Activated CD8-positive, alpha-beta memory T cell treated with anti-CD3 and anti-CD28 coated beads, Interleukin-2, amount 50 U/mL, for 1 hour (primary cell): ENCODE data around the gene INKA1.
"Not testable (repeated sequence)": the region's sequence is repeated elsewhere in the genome, so short reads cannot be mapped to it uniquely, and the experiment has no call there.

ENCODE experiments used
- DNase-seq: peaks from one replicate; pipeline ENCODE4 v3.0.0-alpha.2; 2020; ENCODE audit errors: extremely low read depth

The INKA1 gene

GRCh38 chr3:49802719-49803464 is at the start of gene INKA1:
TSS of gene INKA1 (plus strand) at chr3:49803261. CDS start at chr3:49803393, 132 bp downstream.
- DNase-seq = peak; percentile 74

GRCh38 chr3:49754536-49754935 is 48.5 kb upstream of the INKA1 start:
- DNase-seq = no peak

DNA sequence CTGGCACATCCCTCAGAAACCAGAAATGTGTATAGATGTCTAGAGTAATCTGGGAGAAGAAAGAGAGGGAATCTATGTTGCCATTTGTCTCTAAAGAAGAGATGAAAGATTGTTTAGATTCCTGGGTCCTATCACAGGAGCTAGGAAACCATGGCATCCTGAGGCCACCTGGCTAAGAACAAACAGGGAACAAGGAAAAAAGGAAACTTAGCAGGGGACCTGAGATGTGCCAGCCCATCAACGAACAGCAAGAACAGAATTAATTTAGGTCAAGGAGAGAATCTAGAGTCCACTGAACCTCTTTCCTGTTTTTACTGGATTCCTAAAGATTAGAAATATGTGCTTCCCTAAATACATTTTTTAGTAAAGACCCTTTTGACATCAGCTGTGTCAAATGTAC is 47.0 kb upstream of the INKA1 start:
- DNase-seq = no peak

DNA sequence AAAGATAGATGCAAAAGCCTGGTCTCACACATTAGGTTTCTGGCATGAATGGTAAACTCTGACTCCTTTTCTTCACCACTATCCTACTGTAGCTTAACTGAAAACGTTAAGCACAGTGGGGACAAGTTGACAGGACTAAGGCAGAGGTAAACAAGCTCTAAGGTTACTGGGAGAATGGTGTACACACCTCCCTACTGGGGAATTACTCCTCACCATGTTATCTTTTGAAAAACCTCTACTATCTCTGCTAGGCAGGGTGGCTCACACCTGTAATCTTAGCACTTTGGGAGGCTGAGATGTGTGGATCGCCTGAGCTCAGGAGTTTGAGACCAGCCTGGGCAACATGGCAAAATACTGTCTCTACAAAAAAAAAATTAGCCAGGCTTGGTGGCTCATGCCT is 45.9 kb upstream of the INKA1 start:
- no peak for DNase-seq

DNA sequence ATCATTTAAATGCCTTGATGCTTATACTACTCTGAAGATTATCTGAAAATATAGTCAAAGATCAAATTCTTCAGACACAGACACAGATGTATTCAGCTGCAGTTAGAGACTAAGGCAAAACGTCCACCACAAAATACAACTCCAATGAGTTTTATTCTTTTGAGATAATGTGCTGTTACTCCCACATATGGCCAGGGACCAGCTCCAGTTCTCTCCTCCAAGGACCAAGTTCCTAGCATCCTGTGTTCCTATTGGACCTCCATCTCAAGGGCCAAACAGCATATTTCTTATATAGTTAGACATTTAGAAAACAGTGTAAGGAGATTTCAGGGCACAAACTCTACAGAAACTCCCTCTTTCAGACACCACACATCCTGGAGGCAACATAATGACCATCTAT is 43.8 kb upstream of the INKA1 start:
- DNase-seq = no peak

DNA sequence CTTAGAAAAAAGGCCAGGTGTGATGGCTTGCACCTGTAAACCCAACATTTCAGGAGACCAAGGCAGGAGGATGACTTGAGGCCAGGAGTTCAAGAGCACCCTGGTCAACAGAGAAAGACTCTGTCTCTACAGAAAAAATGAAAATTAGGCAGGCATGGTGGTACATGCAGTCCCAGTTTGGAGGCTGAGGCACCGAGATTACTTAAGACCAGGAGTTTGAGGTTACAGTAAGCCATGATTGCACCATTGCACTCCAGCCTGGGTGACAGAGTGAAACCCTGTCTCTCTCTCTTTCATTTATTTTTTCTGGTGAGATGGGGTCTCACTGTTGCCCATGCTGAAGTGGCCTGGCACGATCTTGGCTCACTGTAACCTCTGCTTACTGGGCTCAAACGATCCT is 41.4 kb upstream of the INKA1 start:
- no peak for DNase-seq

- DNase-seq = no peak
Observed at GRCh38 chr3:49763981-49764380, 39.1 kb upstream of the INKA1 start.

GRCh38 chr3:49769286-49769915 is 33.7 kb upstream of the INKA1 start:
- no peak for DNase-seq

DNA sequence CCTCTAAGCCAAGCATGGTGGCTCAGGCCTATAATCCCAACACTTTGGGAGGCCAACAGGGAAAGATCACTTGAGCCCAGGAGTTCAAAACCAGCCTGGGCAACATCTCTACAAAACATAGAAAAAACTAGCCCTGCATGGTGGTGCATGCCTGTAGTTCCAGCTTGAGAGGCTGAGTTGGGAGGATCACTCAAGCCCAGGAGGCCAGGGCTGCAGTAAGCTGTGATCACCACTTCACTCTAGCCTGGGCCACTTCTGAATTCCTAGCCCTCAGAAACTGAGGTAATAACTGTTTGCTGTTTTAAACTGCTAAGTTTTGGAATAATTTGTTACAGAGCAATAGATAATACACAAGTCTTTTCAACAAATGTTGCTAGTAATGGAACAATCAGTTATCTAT is 33.1 kb upstream of the INKA1 start:
- no peak for DNase-seq

DNA sequence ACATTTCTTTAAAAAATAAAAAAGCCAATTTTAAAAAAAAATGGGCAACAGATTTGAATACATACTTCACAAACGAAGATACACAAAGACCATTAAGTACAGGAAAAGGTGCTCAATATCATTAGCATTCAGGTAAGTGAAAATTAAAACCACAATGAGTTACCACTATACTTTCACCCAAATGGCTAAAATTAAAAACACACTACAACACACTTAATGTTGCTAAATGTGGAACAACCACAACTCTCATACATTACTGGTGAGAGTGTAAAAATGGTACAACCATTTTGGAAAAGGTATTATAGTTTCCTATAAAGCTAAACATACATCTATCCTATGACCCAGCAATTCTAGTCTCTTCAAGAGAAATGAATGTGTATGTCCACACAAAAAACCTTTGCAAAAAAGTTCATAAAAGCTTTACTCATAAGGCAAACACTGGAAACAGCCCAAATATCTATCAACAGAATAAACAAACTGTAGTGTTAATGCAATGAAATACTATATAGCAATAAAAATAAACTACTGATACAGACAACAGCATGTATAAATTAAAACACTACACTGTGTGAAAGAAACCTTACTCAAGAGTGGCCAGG is 31.6 kb upstream of the INKA1 start:
- no peak for DNase-seq

DNA sequence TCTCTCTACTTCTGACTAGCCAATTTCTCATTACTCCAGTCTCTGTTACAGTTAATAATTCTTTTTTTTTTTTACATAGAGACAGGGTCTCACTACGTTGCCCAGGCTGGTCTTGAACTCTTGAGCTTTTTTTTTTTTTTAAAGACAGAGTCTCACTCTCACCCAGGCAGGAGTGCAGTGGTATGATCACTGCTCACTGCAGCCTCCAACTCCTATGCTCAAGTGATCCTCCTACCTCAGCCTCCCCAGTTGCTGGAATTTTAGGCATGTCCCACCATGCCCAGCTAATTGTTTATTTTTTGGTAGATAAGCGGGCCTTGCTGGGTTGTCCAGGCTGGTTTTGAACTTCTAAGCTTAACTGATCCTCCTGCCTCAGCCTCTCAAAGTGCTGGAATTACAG is 30.4 kb upstream of the INKA1 start:
- no peak for DNase-seq

GRCh38 chr3:49775538-49775937 is 27.5 kb upstream of the INKA1 start:
- DNase-seq = no peak

DNA sequence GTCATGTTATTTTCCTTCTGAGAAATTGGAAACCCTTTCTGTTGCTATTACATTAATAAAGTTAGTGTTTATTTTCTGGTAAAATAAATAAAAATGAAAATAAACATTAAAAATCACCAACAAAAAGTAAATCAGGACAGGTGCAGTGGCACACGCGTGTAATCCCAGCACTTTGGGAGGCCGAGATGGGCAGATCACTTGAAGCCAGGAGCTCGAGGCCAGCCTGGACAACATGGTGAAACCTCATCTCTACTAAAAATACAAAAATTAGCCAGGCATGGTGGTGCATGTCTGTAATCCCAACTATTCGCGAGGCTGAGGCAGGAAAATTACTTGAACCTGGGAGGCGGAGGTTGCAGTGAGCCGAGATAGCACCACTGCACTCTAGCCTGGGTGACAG is 27.0 kb upstream of the INKA1 start:
- DNase-seq = not testable (repeated sequence)

GRCh38 chr3:49779358-49780079 is 23.5 kb upstream of the INKA1 start:
- DNase-seq = no peak

DNA sequence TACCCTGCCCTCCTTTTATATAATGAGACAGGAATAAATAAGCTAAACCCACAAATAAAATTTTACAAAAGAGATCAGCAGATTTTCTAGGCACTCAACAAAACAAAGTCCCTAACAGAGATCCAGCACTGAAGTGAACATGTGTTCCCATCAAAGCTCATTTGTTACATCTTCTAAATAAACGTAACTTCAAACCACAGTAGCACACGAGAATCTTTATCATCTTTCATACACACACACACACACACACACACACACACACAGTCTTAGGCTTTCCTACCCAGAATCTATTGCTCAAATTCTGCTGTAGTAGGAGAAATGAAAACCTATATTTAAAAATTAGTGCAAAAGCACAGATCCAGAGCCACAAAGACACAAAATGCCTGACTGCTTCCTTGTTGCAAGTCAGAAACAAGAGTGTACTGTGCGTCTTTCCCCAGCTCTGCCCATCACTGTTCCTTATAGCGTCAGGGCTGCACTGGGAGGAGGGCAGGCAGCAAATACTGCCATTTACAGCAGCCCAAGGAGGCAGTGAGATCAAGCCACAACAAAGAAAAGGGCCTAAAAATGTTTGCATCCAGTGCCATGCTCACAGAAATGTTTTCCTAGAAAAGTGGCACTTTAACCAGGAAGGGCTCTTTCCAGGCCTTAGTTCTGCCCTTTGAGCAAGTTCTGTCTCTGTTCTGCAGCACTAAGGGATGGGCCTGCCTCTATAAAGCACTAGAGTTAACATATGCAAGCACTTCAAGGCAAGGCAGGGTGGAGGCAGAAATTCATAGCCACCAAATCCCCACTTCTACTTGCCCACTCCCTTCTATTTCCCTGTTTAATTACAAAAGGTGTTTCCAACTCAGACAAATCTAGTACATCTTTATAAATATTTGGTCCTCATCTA is 22.7 kb upstream of the INKA1 start:
- DNase-seq = no peak

- not testable (repeated sequence) for DNase-seq
Observed at GRCh38 chr3:49780975-49781365, 22.1 kb upstream of the INKA1 start.

DNA sequence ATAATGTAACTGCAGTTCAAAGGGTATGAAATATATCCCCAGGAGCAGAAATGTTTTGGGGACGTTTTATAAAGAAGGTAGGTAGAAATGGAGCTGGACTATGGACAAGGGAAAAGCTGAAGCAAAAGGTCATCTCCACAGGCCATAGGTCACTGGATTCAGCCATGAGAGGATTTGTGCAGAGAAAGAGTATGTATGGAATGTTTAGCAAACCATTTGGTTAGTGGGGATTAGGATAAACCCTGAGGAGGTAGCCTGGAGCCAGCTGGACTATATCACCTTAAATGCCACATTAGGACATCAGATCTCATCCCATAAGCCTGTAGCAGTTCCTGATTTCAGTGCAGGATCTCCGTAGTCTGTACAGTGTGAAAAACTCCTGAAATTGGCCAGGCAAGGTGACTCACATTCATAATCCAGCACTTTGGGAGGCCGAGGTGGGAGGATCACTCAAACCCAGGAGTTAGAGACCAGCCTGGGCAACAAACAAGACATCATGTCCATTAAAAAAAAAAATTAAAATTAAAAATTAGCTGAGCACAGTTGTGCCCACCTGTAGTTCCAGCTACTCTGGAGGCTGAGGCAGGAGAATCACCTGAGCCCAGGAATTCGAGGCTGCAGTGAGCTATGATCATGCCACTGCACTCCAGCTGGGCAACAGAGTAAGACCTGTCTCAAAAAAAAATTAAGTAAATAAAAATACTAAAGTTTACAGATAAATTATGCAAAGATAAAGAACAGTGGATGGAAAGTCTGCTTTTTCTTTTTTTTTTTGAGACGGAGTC is 21.5 kb upstream of the INKA1 start:
- DNase-seq = no peak

DNA sequence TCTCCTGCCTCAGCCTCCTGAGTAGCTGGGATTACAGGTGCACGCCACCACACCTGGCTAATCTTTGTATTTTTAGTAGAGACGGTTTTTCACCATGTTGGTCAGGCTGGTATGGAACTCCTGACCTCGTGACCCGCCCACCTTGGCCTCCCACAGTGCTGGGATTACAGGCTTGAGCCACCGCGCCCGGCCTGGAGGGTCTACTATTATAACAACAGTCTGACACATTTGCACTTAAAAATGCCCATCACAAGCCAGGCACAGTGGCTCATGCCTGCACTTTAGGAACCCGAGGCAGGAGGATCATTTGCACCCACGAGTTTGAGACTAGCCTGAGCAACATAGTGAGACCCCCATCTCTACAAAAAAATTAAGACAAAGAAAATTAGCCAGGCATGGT is 20.8 kb upstream of the INKA1 start:
- DNase-seq = not testable (repeated sequence)

- DNase-seq = no peak
Observed at GRCh38 chr3:49785565-49786356, 17.3 kb upstream of the INKA1 start.
